HG03378 (cell line): Measurements from ENCODE around the gene TMEM176B.
"Not testable (repeated sequence)": the region's sequence is repeated elsewhere in the genome, so short reads cannot be mapped to it uniquely, and the experiment has no call there.

Experiments
- ATAC-seq: cut with Tn5 transposase; IDR thresholded peaks from one replicate; pipeline ENCODE4 v1.9.1; 2021; ENCODE audit warnings: mild to moderate bottlenecking, moderate library complexity; ENCODE audit not compliant: unreplicated experiment

The TMEM176B gene

DNA sequence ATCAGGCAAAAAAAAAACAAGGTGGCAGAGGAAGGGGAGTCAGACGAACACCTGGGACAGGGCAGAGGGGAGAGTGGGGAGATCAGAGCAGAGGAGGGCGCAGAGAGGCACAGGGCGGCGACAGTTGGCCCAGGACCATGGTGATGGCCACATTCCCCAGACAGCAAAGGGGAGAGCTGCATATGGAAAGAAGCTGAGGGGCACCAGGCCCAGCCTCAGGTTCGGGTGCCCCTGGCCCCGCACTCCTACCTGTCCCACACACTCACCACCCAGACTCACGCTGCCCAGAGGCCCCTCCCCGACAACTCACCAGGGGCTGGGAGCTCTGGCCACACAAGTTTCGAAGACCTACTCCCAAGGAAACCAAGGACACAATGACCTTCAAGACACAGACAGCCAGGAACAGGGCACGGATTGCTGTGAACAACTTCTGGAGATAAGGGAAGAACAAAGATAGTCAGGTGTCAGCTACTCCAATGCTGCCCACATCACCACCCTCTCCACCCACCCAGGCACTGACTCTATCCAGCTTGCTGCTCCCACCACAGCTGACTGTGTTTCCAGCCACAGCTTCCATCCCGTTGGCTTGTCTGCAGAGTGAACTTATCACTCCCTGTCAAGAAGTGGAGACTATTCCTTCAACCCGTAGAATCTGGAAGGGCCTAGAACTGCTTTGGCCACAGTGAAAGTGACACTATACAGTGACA, 8.3 kb downstream of the TMEM176B start:
- ATAC-seq = no peak

GRCh38 chr7:150791304-150791703, 8.9 kb downstream of the TMEM176B start:
- no peak for ATAC-seq

DNA sequence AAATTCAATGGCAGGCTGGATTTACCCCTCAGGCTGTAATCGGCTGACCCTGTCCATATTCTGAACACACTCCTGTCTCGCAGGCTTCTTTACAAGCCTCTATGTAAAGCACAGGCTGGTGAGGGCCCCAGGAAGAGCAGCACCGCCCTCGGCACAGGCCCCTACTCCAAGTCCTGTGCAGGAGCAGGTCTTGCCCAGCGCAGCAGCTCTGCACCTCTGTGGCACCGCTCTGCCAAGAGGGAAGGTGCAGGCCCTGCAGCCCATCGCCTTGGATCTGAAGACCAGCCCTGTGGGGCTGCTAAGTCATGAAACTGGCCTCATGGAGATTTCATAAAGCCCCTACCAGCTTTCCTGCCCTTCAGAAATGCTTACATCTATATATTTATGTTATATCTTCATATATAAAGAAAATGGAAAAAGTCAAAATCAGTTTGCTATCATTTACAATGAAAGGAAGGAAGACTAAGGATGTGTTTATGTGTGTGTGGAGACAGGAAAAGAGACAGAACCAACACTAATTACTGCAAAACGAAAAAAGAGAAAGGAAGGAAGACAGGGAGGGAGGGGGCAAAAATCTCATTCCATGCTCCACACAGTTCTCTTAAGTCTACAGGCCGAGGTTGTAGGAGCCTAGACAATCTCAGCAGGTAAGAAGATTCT, 9.6 kb downstream of the TMEM176B start:
- ATAC-seq = no peak

- no peak for ATAC-seq
Measured at GRCh38 chr7:150788474-150789269, 11.5 kb downstream of the TMEM176B start.

GRCh38 chr7:150787321-150788281, 12.6 kb downstream of the TMEM176B start:
- ATAC-seq = no peak

DNA sequence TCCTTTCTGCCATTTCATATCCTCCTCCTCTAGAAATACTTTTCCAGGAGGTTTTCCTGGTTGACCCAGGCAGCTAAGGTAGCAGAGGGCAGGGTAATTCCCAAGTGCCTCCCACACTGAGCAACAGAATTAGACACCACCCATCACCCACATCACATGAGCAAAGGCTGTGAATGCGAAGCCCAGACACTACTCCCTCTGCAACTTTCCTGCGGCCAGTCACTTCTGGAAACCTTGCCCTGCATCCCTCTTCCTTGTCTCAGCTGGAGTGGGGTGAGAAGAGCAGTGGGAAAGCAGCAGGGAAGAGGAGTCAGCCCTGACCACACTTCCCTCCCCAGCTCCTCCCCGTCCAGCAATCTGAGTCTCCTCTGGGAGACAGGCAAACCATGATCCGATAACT, 15.2 kb downstream of the TMEM176B start:
- no peak for ATAC-seq

- no peak for ATAC-seq
Measured at GRCh38 chr7:150784120-150784736, 15.9 kb downstream of the TMEM176B start.

DNA sequence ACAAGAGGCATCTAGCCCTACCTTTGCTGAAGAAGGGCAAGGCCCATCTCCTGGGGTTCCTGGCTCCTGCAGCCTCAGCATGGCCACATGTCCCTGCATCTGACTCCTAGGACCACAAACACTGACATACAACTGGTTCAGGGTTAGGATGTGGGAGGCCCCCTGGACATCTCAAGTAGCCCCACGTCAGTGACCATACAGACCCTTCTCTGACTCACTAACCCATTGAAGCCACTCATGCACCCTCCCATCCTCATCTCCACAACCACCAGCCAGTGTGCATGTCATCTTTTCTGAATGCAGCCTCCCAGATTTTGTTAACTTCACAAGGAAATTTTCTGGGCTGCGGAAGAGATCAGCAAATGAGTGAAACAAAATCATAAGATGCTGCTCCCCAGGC, 18.2 kb downstream of the TMEM176B start:
- no peak for ATAC-seq

GRCh38 chr7:150781103-150781502, 19.1 kb downstream of the TMEM176B start:
- no peak for ATAC-seq

DNA sequence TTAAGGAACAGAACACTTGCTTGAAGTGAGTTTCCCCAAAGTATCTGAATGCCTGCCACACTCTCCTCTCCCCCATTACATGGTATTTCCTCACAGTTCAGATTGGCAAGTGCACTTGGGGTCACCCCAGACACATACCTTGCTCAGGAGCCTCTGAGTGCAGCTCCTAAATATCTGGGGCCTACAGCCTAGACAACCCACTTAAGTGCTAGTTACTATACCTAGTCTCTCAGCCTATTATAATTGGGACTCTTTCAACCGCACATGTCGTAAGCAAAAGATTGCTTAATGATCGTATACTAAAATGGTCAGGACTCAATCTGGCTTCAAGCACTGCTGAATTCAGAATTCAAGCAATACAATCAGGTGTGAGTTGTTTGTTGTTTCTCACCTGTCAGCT, 19.9 kb downstream of the TMEM176B start:
- no peak for ATAC-seq

DNA sequence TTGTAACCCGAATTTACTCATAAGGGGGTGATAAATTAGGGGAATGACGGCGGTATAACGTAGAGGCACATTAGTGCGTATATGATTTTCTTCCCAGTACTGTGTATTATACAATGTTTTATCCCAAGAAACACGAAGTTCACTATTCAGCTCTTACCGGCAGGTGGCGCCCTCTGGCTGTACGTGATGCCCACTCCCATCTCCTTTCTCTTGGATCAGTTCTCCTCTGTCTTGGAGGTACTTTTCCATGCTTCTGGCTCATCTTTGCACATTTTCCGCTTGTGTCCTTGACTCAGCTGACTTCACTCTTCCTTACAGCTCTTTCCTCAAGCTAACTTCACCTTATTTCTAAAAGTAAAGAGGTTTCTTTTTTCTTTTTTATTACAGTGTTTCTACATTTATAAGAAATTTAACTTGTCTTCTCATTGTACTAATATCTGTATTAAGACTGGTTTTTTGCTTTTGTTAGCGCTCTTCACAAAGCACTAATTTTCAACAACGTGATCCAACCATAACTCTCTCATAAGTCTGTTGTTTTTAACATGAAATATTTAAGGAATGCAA, 21.3 kb downstream of the TMEM176B start:
- no peak for ATAC-seq

- ATAC-seq = no peak
Measured at GRCh38 chr7:150778014-150778737, 22.0 kb downstream of the TMEM176B start.

GRCh38 chr7:150774131-150774530, 26.0 kb downstream of the TMEM176B start:
- not testable (repeated sequence) for ATAC-seq

DNA sequence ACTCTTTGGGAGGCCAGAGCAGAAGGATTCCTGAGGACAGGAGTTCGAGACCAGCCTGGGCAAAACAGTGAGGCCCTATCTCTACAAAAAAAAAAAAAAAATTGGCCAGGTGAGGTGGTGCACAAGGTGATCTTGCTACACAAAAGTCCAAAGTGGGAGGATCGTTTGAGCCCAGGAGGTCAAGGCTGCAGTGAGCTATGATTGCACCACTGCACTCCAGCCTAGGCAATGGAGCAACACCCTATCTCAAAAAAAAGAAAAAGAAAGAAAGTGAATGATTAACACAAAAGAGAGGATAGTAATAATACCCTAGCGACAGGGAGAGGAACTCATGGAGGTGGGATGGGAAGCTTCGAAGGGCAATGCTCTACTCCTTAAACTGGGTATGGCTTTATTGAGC, 30.4 kb downstream of the TMEM176B start:
- no peak for ATAC-seq

GRCh38 chr7:150766334-150766709, 33.8 kb downstream of the TMEM176B start:
- ATAC-seq = no peak

GRCh38 chr7:150759479-150759878, 40.7 kb downstream of the TMEM176B start:
- ATAC-seq = no peak

- no peak for ATAC-seq
Measured at GRCh38 chr7:150756858-150757257, 43.3 kb downstream of the TMEM176B start.

DNA sequence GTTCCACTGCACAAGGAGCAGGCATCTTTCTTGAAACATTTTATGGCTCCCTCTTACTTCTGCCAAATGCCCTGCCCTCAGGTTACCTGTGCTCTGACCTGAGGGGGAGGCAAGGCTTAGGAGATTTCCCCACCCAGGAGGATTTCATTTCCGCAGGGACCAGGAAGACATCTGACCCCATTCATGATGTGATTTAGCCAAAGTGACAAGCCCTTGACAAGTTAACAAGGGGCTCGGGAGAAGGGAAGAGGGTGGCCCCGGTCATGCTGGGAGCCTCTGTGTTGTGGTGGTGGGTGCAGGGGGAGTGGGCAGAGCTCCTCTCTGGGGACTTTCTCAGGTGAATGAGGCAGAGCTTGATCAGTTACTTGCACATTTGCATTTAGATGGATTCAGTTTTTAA, 44.0 kb downstream of the TMEM176B start:
- ATAC-seq = no peak

- no peak for ATAC-seq
Measured at GRCh38 chr7:150755473-150756099, 44.6 kb downstream of the TMEM176B start.
